Glutamatergic neuron (in vitro differentiated cells): Measurements from ENCODE around the gene RAB30. TPM values are rescaled to one million over a fixed set of nuclear protein-coding genes. Genes with fewer than 3 reads are reported as not detected.

Experiments
- DNase-seq: peaks from one replicate; pipeline ENCODE4 v3.0.0; 2022
- H3K27ac Mint-ChIP-seq: one replicate; pipeline ENCODE4 v1.8.0; 2020; ENCODE audit warnings: mild to moderate bottlenecking, mixed read lengths, inconsistent platforms; ENCODE audit not compliant: unreplicated experiment
- H3K27me3 Mint-ChIP-seq: one replicate; pipeline ENCODE4 v1.8.0; 2020; ENCODE audit warnings: mild to moderate bottlenecking, moderate library complexity, mixed read lengths, inconsistent platforms; ENCODE audit not compliant: unreplicated experiment
- H3K36me3 Mint-ChIP-seq: one replicate; pipeline ENCODE4 v1.8.0; 2020; ENCODE audit warnings: mild to moderate bottlenecking, mixed read lengths, inconsistent platforms; ENCODE audit not compliant: unreplicated experiment
- H3K4me1 Mint-ChIP-seq: one replicate; pipeline ENCODE4 v1.8.0; 2020; ENCODE audit warnings: mild to moderate bottlenecking, low read depth, mixed read lengths, inconsistent platforms; ENCODE audit not compliant: unreplicated experiment
- H3K4me3 Mint-ChIP-seq: one replicate; pipeline ENCODE4 v1.8.0; 2020; ENCODE audit warnings: mild to moderate bottlenecking, mixed read lengths, inconsistent platforms; ENCODE audit not compliant: unreplicated experiment
- H3K9me3 Mint-ChIP-seq: one replicate; pipeline ENCODE4 v1.8.0; 2020; ENCODE audit warnings: mild to moderate bottlenecking, moderate library complexity, mixed read lengths, inconsistent platforms; ENCODE audit not compliant: unreplicated experiment
- total RNA-seq: library from RNA; stranded (reverse); fragmentation: NEBNext Ultra II Directional; extraction: Animal tissue kit (Norgen Biotek cat#: 25700); gene quantifications from one replicate; pipeline ENCODE4 v1.2.1, GENCODE V29; 2021; ENCODE audit not compliant: unreplicated experiment
- TF ChIP-seq, protein P1 (sequence below): fragments of 200-600 bp; sonication (generic); IDR thresholded peaks from one replicate; pipeline ENCODE4 v1.5.0; 2021; ENCODE audit not compliant: partially characterized antibody, unreplicated experiment

Gene RAB30
- total RNA-seq, 1 donor from 2014 or later, result 59.4 TPM

DNA sequence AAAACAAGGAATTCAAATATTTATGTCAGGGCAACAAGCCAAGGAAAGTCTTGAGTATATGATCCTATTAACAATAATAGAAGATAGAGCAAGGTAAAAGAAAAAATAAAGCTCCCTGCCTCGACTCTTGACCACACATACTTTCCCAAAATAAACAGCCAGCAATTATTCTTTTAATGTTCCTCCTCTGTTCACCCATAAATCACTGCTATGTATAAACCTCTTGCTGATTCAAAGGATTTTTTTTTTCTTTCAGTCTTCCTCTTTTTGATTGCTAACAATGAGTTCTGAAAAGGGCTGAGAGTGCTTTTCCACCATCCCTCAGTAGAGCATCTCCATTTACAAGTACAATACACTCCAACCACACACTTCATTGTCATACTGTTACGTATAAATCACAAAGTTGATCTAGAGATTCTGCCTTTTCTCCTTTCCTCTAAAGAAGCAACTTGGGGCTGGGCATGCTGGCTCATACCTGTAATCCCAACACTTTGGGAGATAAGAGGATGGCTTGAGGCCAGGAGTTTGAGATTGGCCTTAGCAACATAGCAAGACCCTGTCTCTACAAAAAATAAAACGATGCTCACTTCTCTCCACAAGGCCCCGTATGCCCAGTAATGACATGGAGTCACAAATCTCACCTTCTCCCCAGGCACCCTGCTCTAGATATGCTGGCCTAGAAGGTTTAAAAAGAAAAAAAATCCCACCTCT, 24.0 kb downstream of the RAB30 start:
- Mint-ChIP-seq H3K27me3 (no peaks in the 10 kb centered on the region), H3K36me3 (no peaks in the 10 kb centered on the region), H3K27ac (no peak overlapping the region), H3K4me1 (peaks cover 26% of the 10 kb centered on the region), H3K4me3 (no peak overlapping the region), H3K9me3 (no peaks in the 10 kb centered on the region)
- no peak for DNase-seq
- TF ChIP-seq, protein P1, sequence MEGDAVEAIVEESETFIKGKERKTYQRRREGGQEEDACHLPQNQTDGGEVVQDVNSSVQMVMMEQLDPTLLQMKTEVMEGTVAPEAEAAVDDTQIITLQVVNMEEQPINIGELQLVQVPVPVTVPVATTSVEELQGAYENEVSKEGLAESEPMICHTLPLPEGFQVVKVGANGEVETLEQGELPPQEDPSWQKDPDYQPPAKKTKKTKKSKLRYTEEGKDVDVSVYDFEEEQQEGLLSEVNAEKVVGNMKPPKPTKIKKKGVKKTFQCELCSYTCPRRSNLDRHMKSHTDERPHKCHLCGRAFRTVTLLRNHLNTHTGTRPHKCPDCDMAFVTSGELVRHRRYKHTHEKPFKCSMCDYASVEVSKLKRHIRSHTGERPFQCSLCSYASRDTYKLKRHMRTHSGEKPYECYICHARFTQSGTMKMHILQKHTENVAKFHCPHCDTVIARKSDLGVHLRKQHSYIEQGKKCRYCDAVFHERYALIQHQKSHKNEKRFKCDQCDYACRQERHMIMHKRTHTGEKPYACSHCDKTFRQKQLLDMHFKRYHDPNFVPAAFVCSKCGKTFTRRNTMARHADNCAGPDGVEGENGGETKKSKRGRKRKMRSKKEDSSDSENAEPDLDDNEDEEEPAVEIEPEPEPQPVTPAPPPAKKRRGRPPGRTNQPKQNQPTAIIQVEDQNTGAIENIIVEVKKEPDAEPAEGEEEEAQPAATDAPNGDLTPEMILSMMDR, result no peak

DNA sequence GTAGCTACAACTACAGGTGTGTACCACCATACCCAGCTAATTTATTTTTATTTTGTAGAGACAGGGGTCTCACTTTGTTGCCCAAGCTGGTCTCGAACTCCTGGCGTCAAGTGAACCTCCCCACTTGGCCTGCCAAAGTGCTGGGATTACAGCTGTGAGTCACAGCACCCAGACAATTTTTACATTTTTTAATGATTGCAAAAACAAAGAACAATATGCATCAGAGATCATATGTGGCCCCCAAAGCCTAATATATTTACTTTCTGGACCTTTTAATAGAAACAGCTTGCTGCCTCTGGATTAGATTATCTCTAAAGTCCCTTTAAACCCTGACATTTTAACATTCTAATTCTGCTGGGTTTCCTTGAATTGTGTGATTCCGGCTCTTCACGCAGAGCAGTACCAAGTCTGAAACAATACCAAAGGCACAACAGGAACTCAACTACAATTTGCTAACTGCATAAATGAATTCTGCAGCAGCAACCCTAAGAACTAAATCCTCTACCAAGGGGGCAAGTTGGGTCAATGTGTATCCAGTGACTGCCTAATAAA, 25.0 kb downstream of the RAB30 start:
- no peaks in the 10 kb centered on the region for H3K36me3 Mint-ChIP-seq
- DNase-seq, result no peak

DNA sequence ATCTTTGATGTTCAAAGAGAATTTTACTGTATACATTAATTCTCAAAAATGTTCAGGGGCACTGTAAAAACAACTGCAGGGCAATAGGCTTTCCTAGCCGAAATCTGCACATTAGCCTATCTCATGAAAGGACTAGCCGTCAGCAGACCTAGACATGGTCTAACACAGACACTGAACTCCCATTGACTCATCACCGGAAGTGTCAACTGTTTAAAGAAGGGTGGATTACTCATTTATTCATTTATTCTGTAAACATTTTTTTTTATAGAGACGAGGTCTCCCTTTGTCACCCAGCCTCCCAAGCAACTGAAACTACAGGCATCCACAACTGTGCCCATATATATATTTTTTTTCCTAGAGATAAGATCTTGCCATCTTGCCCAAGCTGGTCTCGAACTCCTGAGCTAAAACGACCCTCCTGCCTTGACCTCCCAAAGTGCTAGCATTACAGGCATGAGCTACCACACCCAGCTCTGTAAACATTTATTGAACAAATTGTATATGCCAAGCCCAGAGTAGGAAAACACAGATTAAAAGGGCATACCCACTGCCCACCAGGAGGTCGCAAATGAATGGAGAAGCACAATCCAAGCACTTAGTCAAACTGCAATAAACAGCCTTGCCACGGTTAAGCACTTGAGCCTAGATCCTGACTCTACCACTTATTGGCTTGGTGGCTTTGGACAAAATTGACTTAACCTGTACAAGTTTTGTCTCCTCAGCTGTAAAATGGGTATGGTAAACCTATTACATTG, 26.6 kb downstream of the RAB30 start:
- Mint-ChIP-seq H3K4me1 (peaks cover 20% of the 10 kb centered on the region), H3K9me3 (no peaks in the 10 kb centered on the region), H3K27ac (no peak overlapping the region), H3K27me3 (peaks cover under 1% of the 10 kb centered on the region), H3K36me3 (no peaks in the 10 kb centered on the region), H3K4me3 (no peak overlapping the region)
- DNase-seq, result no peak
- TF ChIP-seq, protein P1, result no peak

More for the DNA sequence above, 25.0 kb downstream of the RAB30 start:
- TF ChIP-seq, protein P1, result no peak
- no peak overlapping the region for H3K4me3 Mint-ChIP-seq
- H3K27me3 Mint-ChIP-seq, result no peaks in the 10 kb centered on the region
- no peak overlapping the region for H3K27ac Mint-ChIP-seq
- H3K9me3 Mint-ChIP-seq, result no peaks in the 10 kb centered on the region
- H3K4me1 Mint-ChIP-seq, result peaks cover 20% of the 10 kb centered on the region

DNA sequence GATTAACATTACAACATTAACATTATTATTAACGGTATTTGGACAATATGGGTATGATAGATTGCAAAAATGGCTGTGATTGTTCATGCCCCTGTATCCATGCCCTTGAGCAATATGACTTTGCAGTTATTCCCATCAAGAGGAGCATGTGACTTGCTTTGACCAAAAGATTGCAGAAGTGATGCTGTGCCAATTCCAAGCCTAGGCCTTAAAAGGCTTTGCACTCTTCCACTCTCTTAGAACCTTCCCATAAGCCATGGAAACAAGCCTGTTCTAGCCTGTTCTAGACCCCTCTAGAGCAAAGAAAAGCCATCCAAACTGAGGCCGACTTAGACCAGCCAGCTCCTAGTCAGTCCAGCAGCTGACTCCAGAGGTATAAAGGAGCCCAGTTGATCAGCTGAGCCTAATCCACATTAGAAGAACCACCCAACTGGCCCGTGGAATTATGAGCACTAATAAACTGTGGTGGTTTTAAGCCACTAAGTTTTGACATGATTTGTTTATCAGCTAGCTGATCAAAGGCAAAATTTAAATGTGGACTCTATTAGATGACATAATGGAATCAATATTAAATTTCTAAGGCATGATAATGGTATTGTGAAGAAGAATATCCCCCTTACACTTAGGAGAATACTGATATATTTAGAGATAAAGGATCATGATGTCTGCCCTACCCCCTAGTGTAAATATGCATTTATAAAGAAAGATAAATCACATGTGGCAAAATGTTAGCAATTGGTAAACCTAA, 28.6 kb downstream of the RAB30 start:
- Mint-ChIP-seq H3K36me3 (no peaks in the 10 kb centered on the region), H3K4me1 (peaks cover 26% of the 10 kb centered on the region), H3K9me3 (peaks cover 2% of the 10 kb centered on the region), H3K27ac (no peak overlapping the region), H3K4me3 (no peak overlapping the region), H3K27me3 (peaks cover 2% of the 10 kb centered on the region)
- DNase-seq, result no peak
- TF ChIP-seq, protein P1, result no peak
